ENCODE data around the gene HSPB2. TPM values are rescaled to one million over a fixed set of nuclear protein-coding genes. Genes with fewer than 3 reads are reported as not detected.

Gene HSPB2
- 10 to 100 TPM; 20.2 to 40.4 (median 27.2) TPM for total RNA-seq
- 10 to 100 TPM; 23.6 to 55.5 (median 25.0) TPM for polyA plus RNA-seq
- long read RNA-seq, donor 1, transcript HSPB2-201 (2 exons, 1,335 nt): major isoform, 22 of 23 reads
- long read RNA-seq, donor 1, partial matches to known transcripts: 0 of 23 reads
- long read RNA-seq, donor 1, other reads (novel, unspliced or antisense): 1 of 23 reads
- long read RNA-seq, donor 2, transcript HSPB2-201 (2 exons, 1,335 nt): major isoform, 26 of 29 reads
- long read RNA-seq, donor 2, partial matches to known transcripts: 0 of 29 reads
- long read RNA-seq, donor 2, other reads (novel, unspliced or antisense): 3 of 29 reads

- Histone ChIP-seq H3K36me3 (ENCODE audit: insufficient read depth in 1 of 2, low read depth in 1 of 2) (peaks cover 0 to 30% of the 10 kb centered on the region in 2 donors), H3K9me3 (no peaks in the 10 kb centered on the region), H3K27ac (peak within 1 kb of the TSS; percentile 95), H3K27me3 (ENCODE audit: insufficient read depth in 3 of 3, low read length in 2 of 3) (no peaks in the 10 kb centered on the region), H3K4me1 (peaks cover 23% of the 10 kb centered on the region), H3K4me3 (peak within 1 kb of the TSS; percentile 82)
- DNase-seq: peak; percentile 52 to 77
- WGBS, 3 donors: 2 to 5% (median 2%) methylated on average over 16 to 26 of the region's 26 CpGs
- ATAC-seq: peak; percentile 9 to 23 (median 12)
- TF ChIP-seq CTCF (IDR thresholded peaks at IDR 0.05): no peak
- intact Hi-C loops (cut with DNase I): loop anchor here (5.0 kb wide), 1 partner anchor 35 kb away; the partner anchor contains the start of genes CFAP68 (in 2 of the 2) and FDXACB1 (in 2 of the 2)
These were observed at the start of gene HSPB2 for GRCh38 chr11:111912535-111912934. Gene HSPB2 (plus strand): TSS chr11:111912734. CDS start chr11:111912830, 96 bp downstream.

- WGBS, 3 donors: 86 to 100% (median 95%) methylated on average over 1 of the region's 1 CpG
- peaks cover 6 to 50% of the 10 kb centered on the region in 2 donors for H3K36me3 ChIP-seq (ENCODE audit: insufficient read depth in 1 of 2, low read depth in 1 of 2)
- intact Hi-C loops (cut with DNase I): no loop called here
- TF ChIP-seq CTCF (IDR thresholded peaks at IDR 0.05): no peak
- H3K27me3 ChIP-seq (ENCODE audit: insufficient read depth in 3 of 3, low read length in 2 of 3): no peaks in the 10 kb centered on the region
- peaks cover 13% of the 10 kb centered on the region for H3K4me1 ChIP-seq
- no peak overlapping the region for H3K27ac ChIP-seq
- DNase-seq (no peak), ATAC-seq (no peak)
- H3K4me3 ChIP-seq: peak overlapping the region; percentile 91
- H3K9me3 ChIP-seq: no peaks in the 10 kb centered on the region
These were observed 42.4 kb upstream of the HSPB2 start for GRCh38 chr11:111870113-111870512.

- no peak for ATAC-seq
- peaks cover 6 to 49% of the 10 kb centered on the region in 2 donors for H3K36me3 ChIP-seq (ENCODE audit: insufficient read depth in 1 of 2, low read depth in 1 of 2)
- intact Hi-C loops (cut with DNase I): no loop called here
These were observed 42.0 kb upstream of the HSPB2 start for GRCh38 chr11:111870522-111870885.

GRCh38 chr11:111870886-111871692 is 41.4 kb upstream of the HSPB2 start, which contains the start of gene ALG9:
Gene ALG9 (minus strand): TSS chr11:111871581. CDS start chr11:111871482, 99 bp downstream.
- intact Hi-C loops (cut with DNase I): no loop called here
- no peaks in the 10 kb centered on the region for H3K9me3 ChIP-seq
- WGBS, 3 donors: 0 to 1% (median 0%) methylated on average over 36 to 51 of the region's 51 CpGs
- no peaks in the 10 kb centered on the region for H3K27me3 ChIP-seq (ENCODE audit: insufficient read depth in 3 of 3, low read length in 2 of 3)
- peak; percentile 20 for TF ChIP-seq CTCF (IDR thresholded peaks at IDR 0.05)
- peaks cover 6 to 47% of the 10 kb centered on the region in 2 donors for H3K36me3 ChIP-seq (ENCODE audit: insufficient read depth in 1 of 2, low read depth in 1 of 2)
- ATAC-seq (peak; percentile 83 to 90 (median 87)), DNase-seq (peak; percentile 88 to 94)
- peaks cover 13% of the 10 kb centered on the region for H3K4me1 ChIP-seq
- peak within 1 kb of the TSS; percentile 96 for H3K27ac ChIP-seq
- peak within 1 kb of the TSS; percentile 91 for H3K4me3 ChIP-seq

More at GRCh38 chr11:111870522-111870885, 42.0 kb upstream of the HSPB2 start:
- no peak for TF ChIP-seq CTCF (IDR thresholded peaks at IDR 0.05)
- H3K4me3 ChIP-seq: peak overlapping the region; percentile 91
- H3K27ac ChIP-seq: peak overlapping the region; percentile 96
- H3K27me3 ChIP-seq (ENCODE audit: insufficient read depth in 3 of 3, low read length in 2 of 3): no peaks in the 10 kb centered on the region
- no peak for DNase-seq
- no peaks in the 10 kb centered on the region for H3K9me3 ChIP-seq
- peaks cover 13% of the 10 kb centered on the region for H3K4me1 ChIP-seq
